ENCODE measurements around the gene POLR2E.

Gene POLR2E

GRCh38 chr19:1091544-1092175, 3.5 kb downstream of the POLR2E start:
- no peak overlapping the region for H3K23ac ChIP-seq (ENCODE audit: low read length)
- no peak overlapping the region for H4K8ac ChIP-seq (ENCODE audit: low read depth, low read length)
- peaks cover 7 to 10% of the 10 kb centered on the region in 2 experiments for H3K4me1 ChIP-seq (ENCODE audit: control insufficient read depth in 1 of 2, insufficient read depth in 2 of 2, low read length in 2 of 2)
- H2AK5ac ChIP-seq (ENCODE audit: low read length) = no peak overlapping the region
- no peak overlapping the region for H3K4ac ChIP-seq (ENCODE audit: low read depth, low read length)
- DNase-seq = no peak
- H3K18ac ChIP-seq (ENCODE audit: low read length) = no peak overlapping the region
- no peak overlapping the region for H4K12ac ChIP-seq (ENCODE audit: low read depth, low read length)
- no peak overlapping the region for H2BK5ac ChIP-seq (ENCODE audit: low read depth, low read length, poor library complexity)
- no peak overlapping the region for H3K27ac ChIP-seq (ENCODE audit: low read depth, low read length)
- H3K4me3 ChIP-seq (ENCODE audit: low read depth, low read length) = peak overlapping the region; percentile 23
- H2AFZ ChIP-seq (ENCODE audit: insufficient read depth, low read length, poor library complexity) = no peak overlapping the region
- no peak overlapping the region for H2BK120ac ChIP-seq (ENCODE audit: insufficient read depth, low read length, poor library complexity)
- H3K79me1 ChIP-seq (ENCODE audit: low read length) = peaks cover 6% of the 10 kb centered on the region
- H3K36me3 ChIP-seq (ENCODE audit: control insufficient read depth in 1 of 2, insufficient read depth in 2 of 2, low read length in 2 of 2) = peaks cover 58 to 61% of the 10 kb centered on the region in 2 experiments
- WGBS (ENCODE audit: extremely low coverage, insufficient coverage, insufficient read length) = no CpG with 5 or more reads among the region's 27 CpGs
- H3K79me2 ChIP-seq (ENCODE audit: control insufficient read depth, insufficient read depth, low read length, poor library complexity) = peaks cover 14% of the 10 kb centered on the region
- H3K27me3 ChIP-seq (ENCODE audit: insufficient read depth, low read length) = no peaks in the 10 kb centered on the region
- H3K4me2 ChIP-seq (ENCODE audit: low read length) = no peak overlapping the region
- H3K9ac ChIP-seq (ENCODE audit: low read length) = no peak overlapping the region
- H2BK12ac ChIP-seq (ENCODE audit: low read length) = no peak overlapping the region
- H3K9me3 ChIP-seq (ENCODE audit: insufficient read depth, low read depth, low read length) = no peaks in the 10 kb centered on the region
- H4K91ac ChIP-seq (ENCODE audit: low read depth, low read length) = no peak overlapping the region
- H3K14ac ChIP-seq (ENCODE audit: low read length) = no peak overlapping the region

GRCh38 chr19:1090731-1091543, 4.2 kb downstream of the POLR2E start:
- Histone ChIP-seq H3K9ac (ENCODE audit: low read length) (no peak overlapping the region), H3K14ac (ENCODE audit: low read length) (no peak overlapping the region), H2AK5ac (ENCODE audit: low read length) (no peak overlapping the region), H3K9me3 (ENCODE audit: insufficient read depth, low read depth, low read length) (no peaks in the 10 kb centered on the region), H3K4me2 (ENCODE audit: low read length) (no peak overlapping the region), H2BK5ac (ENCODE audit: low read depth, low read length, poor library complexity) (no peak overlapping the region), H3K79me2 (ENCODE audit: control insufficient read depth, insufficient read depth, low read length, poor library complexity) (peaks cover 14% of the 10 kb centered on the region), H3K27ac (ENCODE audit: low read depth, low read length) (no peak overlapping the region), H3K4ac (ENCODE audit: low read depth, low read length) (no peak overlapping the region), H3K79me1 (ENCODE audit: low read length) (peaks cover 6% of the 10 kb centered on the region), H2AFZ (ENCODE audit: insufficient read depth, low read length, poor library complexity) (no peak overlapping the region), H4K8ac (ENCODE audit: low read depth, low read length) (no peak overlapping the region), H3K27me3 (ENCODE audit: insufficient read depth, low read length) (no peaks in the 10 kb centered on the region), H3K4me3 (ENCODE audit: low read depth, low read length) (no peak overlapping the region), H4K12ac (ENCODE audit: low read depth, low read length) (no peak overlapping the region), H2BK12ac (ENCODE audit: low read length) (no peak overlapping the region), H3K18ac (ENCODE audit: low read length) (no peak overlapping the region), H4K91ac (ENCODE audit: low read depth, low read length) (no peak overlapping the region), H2BK120ac (ENCODE audit: insufficient read depth, low read length, poor library complexity) (no peak overlapping the region), H3K4me1 (ENCODE audit: control insufficient read depth in 1 of 2, insufficient read depth in 2 of 2, low read length in 2 of 2) (peaks cover 7 to 10% of the 10 kb centered on the region in 2 experiments), H3K23ac (ENCODE audit: low read length) (no peak overlapping the region), H3K36me3 (ENCODE audit: control insufficient read depth in 1 of 2, insufficient read depth in 2 of 2, low read length in 2 of 2) (peaks cover 60 to 65% of the 10 kb centered on the region in 2 experiments)
- DNase-seq = no peak
- no CpG with 5 or more reads among the region's 38 CpGs for WGBS (ENCODE audit: extremely low coverage, insufficient coverage, insufficient read length)

- no peak overlapping the region for H3K14ac ChIP-seq (ENCODE audit: low read length)
These were observed 5.3 kb downstream of the POLR2E start for GRCh38 chr19:1089891-1090290.

GRCh38 chr19:1089126-1089771, 5.9 kb downstream of the POLR2E start:
- H3K36me3 ChIP-seq (ENCODE audit: control insufficient read depth in 1 of 2, insufficient read depth in 2 of 2, low read length in 2 of 2) = peaks cover 64 to 69% of the 10 kb centered on the region in 2 experiments
- H3K4me1 ChIP-seq (ENCODE audit: control insufficient read depth in 1 of 2, insufficient read depth in 2 of 2, low read length in 2 of 2) = peaks cover 6% of the 10 kb centered on the region in 2 experiments
- peaks cover 4% of the 10 kb centered on the region for H3K9me3 ChIP-seq (ENCODE audit: insufficient read depth, low read depth, low read length)
- H4K91ac ChIP-seq (ENCODE audit: low read depth, low read length) = no peak overlapping the region
- H3K4me3 ChIP-seq (ENCODE audit: low read depth, low read length) = no peak overlapping the region
- no peaks in the 10 kb centered on the region for H3K27me3 ChIP-seq (ENCODE audit: insufficient read depth, low read length)
- no peak overlapping the region for H2AFZ ChIP-seq (ENCODE audit: insufficient read depth, low read length, poor library complexity)
- H2BK5ac ChIP-seq (ENCODE audit: low read depth, low read length, poor library complexity) = no peak overlapping the region
- H3K14ac ChIP-seq (ENCODE audit: low read length) = no peak overlapping the region
- no peak overlapping the region for H4K8ac ChIP-seq (ENCODE audit: low read depth, low read length)
- H3K4ac ChIP-seq (ENCODE audit: low read depth, low read length) = no peak overlapping the region
- H3K27ac ChIP-seq (ENCODE audit: low read depth, low read length) = no peak overlapping the region
- no peak overlapping the region for H4K12ac ChIP-seq (ENCODE audit: low read depth, low read length)
- no peak overlapping the region for H3K18ac ChIP-seq (ENCODE audit: low read length)
- H2AK5ac ChIP-seq (ENCODE audit: low read length) = no peak overlapping the region
- no peak for DNase-seq
- H3K4me2 ChIP-seq (ENCODE audit: low read length) = no peak overlapping the region
- no peak overlapping the region for H3K23ac ChIP-seq (ENCODE audit: low read length)
- H3K79me1 ChIP-seq (ENCODE audit: low read length) = no peaks in the 10 kb centered on the region
- no peak overlapping the region for H2BK12ac ChIP-seq (ENCODE audit: low read length)
- WGBS (ENCODE audit: extremely low coverage, insufficient coverage, insufficient read length) = no CpG with 5 or more reads among the region's 32 CpGs
- no peak overlapping the region for H2BK120ac ChIP-seq (ENCODE audit: insufficient read depth, low read length, poor library complexity)
- peaks cover 7% of the 10 kb centered on the region for H3K79me2 ChIP-seq (ENCODE audit: control insufficient read depth, insufficient read depth, low read length, poor library complexity)
- H3K9ac ChIP-seq (ENCODE audit: low read length) = no peak overlapping the region

More at GRCh38 chr19:1089891-1090290, 5.3 kb downstream of the POLR2E start:
- no peak overlapping the region for H2BK5ac ChIP-seq (ENCODE audit: low read depth, low read length, poor library complexity)
- H2BK120ac ChIP-seq (ENCODE audit: insufficient read depth, low read length, poor library complexity) = no peak overlapping the region
- H4K91ac ChIP-seq (ENCODE audit: low read depth, low read length) = no peak overlapping the region
- WGBS (ENCODE audit: extremely low coverage, insufficient coverage, insufficient read length) = no CpG with 5 or more reads among the region's 22 CpGs
- H2AK5ac ChIP-seq (ENCODE audit: low read length) = no peak overlapping the region
- no peak overlapping the region for H2AFZ ChIP-seq (ENCODE audit: insufficient read depth, low read length, poor library complexity)
- H3K23ac ChIP-seq (ENCODE audit: low read length) = no peak overlapping the region
- no peaks in the 10 kb centered on the region for H3K9me3 ChIP-seq (ENCODE audit: insufficient read depth, low read depth, low read length)
- H3K18ac ChIP-seq (ENCODE audit: low read length) = no peak overlapping the region
- peaks cover 3% of the 10 kb centered on the region for H3K79me1 ChIP-seq (ENCODE audit: low read length)
- peaks cover 64 to 67% of the 10 kb centered on the region in 2 experiments for H3K36me3 ChIP-seq (ENCODE audit: control insufficient read depth in 1 of 2, insufficient read depth in 2 of 2, low read length in 2 of 2)
- no peaks in the 10 kb centered on the region for H3K27me3 ChIP-seq (ENCODE audit: insufficient read depth, low read length)
- H4K12ac ChIP-seq (ENCODE audit: low read depth, low read length) = no peak overlapping the region
- H3K9ac ChIP-seq (ENCODE audit: low read length) = no peak overlapping the region
- H3K79me2 ChIP-seq (ENCODE audit: control insufficient read depth, insufficient read depth, low read length, poor library complexity) = peaks cover 12% of the 10 kb centered on the region
- no peak overlapping the region for H3K27ac ChIP-seq (ENCODE audit: low read depth, low read length)
- no peak overlapping the region for H3K4me3 ChIP-seq (ENCODE audit: low read depth, low read length)
- peaks cover 7 to 10% of the 10 kb centered on the region in 2 experiments for H3K4me1 ChIP-seq (ENCODE audit: control insufficient read depth in 1 of 2, insufficient read depth in 2 of 2, low read length in 2 of 2)
- no peak for DNase-seq
- H3K4me2 ChIP-seq (ENCODE audit: low read length) = no peak overlapping the region
- no peak overlapping the region for H2BK12ac ChIP-seq (ENCODE audit: low read length)
- H3K4ac ChIP-seq (ENCODE audit: low read depth, low read length) = no peak overlapping the region
- no peak overlapping the region for H4K8ac ChIP-seq (ENCODE audit: low read depth, low read length)

Measured in trophoblast cell (in vitro differentiated cells and primary cell).